Testis (tissue), 3 donors: ENCODE measurements around the gene LTBP4. TPM values are rescaled to one million over a fixed set of nuclear protein-coding genes. Genes with fewer than 3 reads are reported as not detected.

Experiments
- DNase-seq: peaks from one replicate; pipeline ENCODE4 v3.0.0-alpha.2; 2019
- H3K27ac ChIP-seq, 2 donors: fragments of 200-600 bp; sonication (generic); one replicate each; pipeline ENCODE4 v1.5.1; 2019
- H3K27me3 ChIP-seq: fragments of 200-600 bp; sonication (generic); one replicate; pipeline ENCODE4 v1.5.1; 2019
- H3K36me3 ChIP-seq: fragments of 200-600 bp; sonication (generic); one replicate; pipeline ENCODE4 v1.5.1; 2017; ENCODE audit warnings: low read depth; ENCODE audit errors: missing control alignments
- H3K4me1 ChIP-seq: fragments of 200-600 bp; sonication (generic); one replicate; pipeline ENCODE4 v1.5.1; 2019
- H3K4me3 ChIP-seq, 2 donors: fragments of 200-600 bp; sonication (generic); one replicate each; pipeline ENCODE4 v1.5.1; 2017 to 2019
- H3K9me3 ChIP-seq: fragments of 200-600 bp; sonication (generic); one replicate; pipeline ENCODE4 v1.5.1; 2017
- CTCF ChIP-seq, 3 experiments: fragments of 450-650 bp in 2 of 3; fragments of 200-600 bp in 1 of 3; sonication (generic) in 1 of 3; IDR thresholded peaks; one replicate each; pipeline ENCODE4 v1.5.1; 2016 to 2019; ENCODE audit warnings: antibody characterized with exemption in 3 of 3, mild to moderate bottlenecking in 2 of 3, moderate library complexity in 1 of 3
- POLR2A ChIP-seq: fragments of 450-650 bp; IDR thresholded peaks from one replicate; pipeline ENCODE4 v1.6.1; 2017; ENCODE audit warnings: antibody characterized with exemption, mild to moderate bottlenecking, moderate library complexity
- WGBS, 2 donors: methylation state at CpG; one replicate each; pipeline ENCODE4 v1.1.5; 2018; 5-methylcytosine and 5-hydroxymethylcytosine counted together
- intact Hi-C: fragments of 100-400 bp; cut with DNase I; formaldehyde crosslinking; loops from one replicate; pipeline ENCODE4 v1.15.1; 2023; ENCODE audit warnings: low total_unique reads
- polyA plus RNA-seq: library from polyadenylated mRNA; stranded (reverse); fragments of 350-450 nt; fragmentation: Illumina TruSeq; extraction: RNeasy Lipid Tissue Mini Kit (QIAGEN cat#74804); gene quantifications from one replicate; pipeline ENCODE4 v1.2.3, GENCODE V29; 2014; ENCODE audit warnings: low read depth, low replicate concordance; ENCODE audit not compliant: insufficient read depth
- total RNA-seq, 2 donors: library from RNA; depleted of rRNA; stranded (reverse); fragments of >200 nt; gene quantifications; one replicate each; pipeline ENCODE4 v1.2.3, GENCODE V29; 2016

LTBP4 gene
- total and polyA plus RNA-seq, 3 donors from 2014 or later: 270 to 417 (median 309) TPM

- DNase-seq: no peak
- 94 to 99% methylated on average over 5 of the region's 5 CpGs for WGBS, 2 donors
- H3K27ac ChIP-seq: no peak overlapping the region
Observed at GRCh38 chr19:40584007-40584406, 17.2 kb upstream of the LTBP4 start.

GRCh38 chr19:40585241-40585981, 15.8 kb upstream of the LTBP4 start:
- H3K27me3 ChIP-seq: no peaks in the 10 kb centered on the region
- H3K4me1 ChIP-seq: no peaks in the 10 kb centered on the region
- H3K27ac ChIP-seq: no peak overlapping the region
- no peaks in the 10 kb centered on the region for H3K36me3 ChIP-seq
- TF ChIP-seq CTCF (IDR thresholded peaks at IDR 0.05) (no peak), POLR2A (no peak)
- H3K9me3 ChIP-seq: no peaks in the 10 kb centered on the region
- no peak overlapping the region for H3K4me3 ChIP-seq
- 94 to 96% methylated on average over 11 of the region's 11 CpGs for WGBS, 2 donors
- intact Hi-C loops: no loop called here
- no peak for DNase-seq

More at GRCh38 chr19:40584007-40584406, 17.2 kb upstream of the LTBP4 start:
- Histone ChIP-seq H3K4me3 (no peak overlapping the region), H3K4me1 (no peaks in the 10 kb centered on the region), H3K27me3 (no peaks in the 10 kb centered on the region), H3K9me3 (no peaks in the 10 kb centered on the region), H3K36me3 (no peaks in the 10 kb centered on the region)
- TF ChIP-seq POLR2A: no peak
- TF ChIP-seq CTCF (IDR thresholded peaks at IDR 0.05): no peak
- intact Hi-C loops: no loop called here

- no peaks in the 10 kb centered on the region for H3K36me3 ChIP-seq
- H3K27me3 ChIP-seq: no peaks in the 10 kb centered on the region
Observed at GRCh38 chr19:40585982-40586422, 15.2 kb upstream of the LTBP4 start.

GRCh38 chr19:40586611-40587010, 14.6 kb upstream of the LTBP4 start:
- DNase-seq: no peak
- 93 to 97% methylated on average over 14 of the region's 14 CpGs for WGBS, 2 donors
- Histone ChIP-seq H3K4me1 (no peaks in the 10 kb centered on the region), H3K36me3 (no peaks in the 10 kb centered on the region), H3K27ac (no peak overlapping the region), H3K4me3 (no peak overlapping the region), H3K27me3 (no peaks in the 10 kb centered on the region), H3K9me3 (no peaks in the 10 kb centered on the region)
- intact Hi-C loops: no loop called here
- no peak for TF ChIP-seq CTCF (IDR thresholded peaks at IDR 0.05)
- no peak for TF ChIP-seq POLR2A

More at GRCh38 chr19:40585982-40586422, 15.2 kb upstream of the LTBP4 start:
- Histone ChIP-seq H3K4me3 (no peak overlapping the region), H3K9me3 (no peaks in the 10 kb centered on the region), H3K27ac (no peak overlapping the region), H3K4me1 (no peaks in the 10 kb centered on the region)
- DNase-seq: no peak
- TF ChIP-seq CTCF (IDR thresholded peaks at IDR 0.05): no peak
- TF ChIP-seq POLR2A: no peak
- 89 to 94% methylated on average over 2 of the region's 2 CpGs for WGBS, 2 donors
- intact Hi-C loops: no loop called here
